LNCaP clone FGC (cell line): Measurements from ENCODE around the gene LTB.

Experiments used
- DNase-seq: peaks from one replicate; pipeline ENCODE4 v3.0.0-alpha.2; 2011; ENCODE audit warnings: low read depth
- H3K4me3 ChIP-seq: 2 replicates; pipeline ENCODE4 v1.5.1; 2011; ENCODE audit warnings: mild to moderate bottlenecking, low read depth, low read length, control low read depth
- TF ChIP-seq, protein P1 (sequence below): IDR thresholded peaks from 2 replicates; pipeline ENCODE4 v1.5.1; 2012; ENCODE audit warnings: mild to moderate bottlenecking; ENCODE audit not compliant: control insufficient read depth, insufficient read depth; ENCODE audit errors: extremely low read depth

The LTB gene

DNA sequence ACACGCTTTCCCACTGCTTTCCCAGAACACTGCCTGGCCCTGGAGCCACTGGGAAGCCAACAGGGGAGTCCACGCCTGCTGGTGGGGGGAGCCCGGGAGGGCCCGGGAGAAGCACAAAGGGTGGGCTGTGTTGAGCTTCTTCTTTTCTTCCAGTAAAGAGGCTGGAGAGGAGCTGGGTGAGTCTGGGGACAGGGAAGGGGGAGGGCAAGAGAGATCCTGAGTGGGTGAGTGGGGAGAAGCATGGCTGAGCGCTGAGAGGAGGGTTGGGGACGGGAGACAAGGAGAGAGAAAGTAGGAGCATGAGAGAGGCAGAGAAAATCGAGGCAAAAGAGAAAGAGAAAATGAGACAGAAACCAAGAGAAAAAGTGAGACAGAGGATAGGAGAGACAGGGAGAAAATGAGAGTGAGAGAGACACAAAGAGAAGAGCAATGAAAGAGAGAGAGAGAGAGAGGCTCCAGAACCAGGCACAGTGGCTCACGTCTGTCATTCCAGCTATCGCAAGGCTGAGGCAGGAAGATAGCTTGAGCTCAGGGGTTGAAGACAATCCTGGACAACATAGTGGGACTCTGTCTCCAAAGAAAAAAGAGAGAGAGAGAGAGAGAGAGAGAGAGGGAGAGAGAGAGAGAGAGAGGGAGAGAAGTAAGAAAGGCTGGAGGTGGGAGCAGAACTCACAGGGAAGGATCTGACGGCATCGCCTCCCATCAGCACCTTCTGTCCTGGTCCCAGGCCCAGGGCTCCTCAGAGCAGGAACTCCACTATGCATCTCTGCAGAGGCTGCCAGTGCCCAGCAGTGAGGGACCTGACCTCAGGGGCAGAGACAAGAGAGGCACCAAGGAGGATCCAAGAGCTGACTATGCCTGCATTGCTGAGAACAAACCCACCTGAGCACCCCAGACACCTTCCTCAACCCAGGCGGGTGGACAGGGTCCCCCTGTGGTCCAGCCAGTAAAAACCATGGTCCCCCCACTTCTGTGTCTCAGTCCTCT lies 5.9 kb upstream of the LTB start:
- TF ChIP-seq, protein P1, sequence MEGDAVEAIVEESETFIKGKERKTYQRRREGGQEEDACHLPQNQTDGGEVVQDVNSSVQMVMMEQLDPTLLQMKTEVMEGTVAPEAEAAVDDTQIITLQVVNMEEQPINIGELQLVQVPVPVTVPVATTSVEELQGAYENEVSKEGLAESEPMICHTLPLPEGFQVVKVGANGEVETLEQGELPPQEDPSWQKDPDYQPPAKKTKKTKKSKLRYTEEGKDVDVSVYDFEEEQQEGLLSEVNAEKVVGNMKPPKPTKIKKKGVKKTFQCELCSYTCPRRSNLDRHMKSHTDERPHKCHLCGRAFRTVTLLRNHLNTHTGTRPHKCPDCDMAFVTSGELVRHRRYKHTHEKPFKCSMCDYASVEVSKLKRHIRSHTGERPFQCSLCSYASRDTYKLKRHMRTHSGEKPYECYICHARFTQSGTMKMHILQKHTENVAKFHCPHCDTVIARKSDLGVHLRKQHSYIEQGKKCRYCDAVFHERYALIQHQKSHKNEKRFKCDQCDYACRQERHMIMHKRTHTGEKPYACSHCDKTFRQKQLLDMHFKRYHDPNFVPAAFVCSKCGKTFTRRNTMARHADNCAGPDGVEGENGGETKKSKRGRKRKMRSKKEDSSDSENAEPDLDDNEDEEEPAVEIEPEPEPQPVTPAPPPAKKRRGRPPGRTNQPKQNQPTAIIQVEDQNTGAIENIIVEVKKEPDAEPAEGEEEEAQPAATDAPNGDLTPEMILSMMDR, result no peak
- no peak overlapping the region for H3K4me3 ChIP-seq
- DNase-seq, result no peak

DNA sequence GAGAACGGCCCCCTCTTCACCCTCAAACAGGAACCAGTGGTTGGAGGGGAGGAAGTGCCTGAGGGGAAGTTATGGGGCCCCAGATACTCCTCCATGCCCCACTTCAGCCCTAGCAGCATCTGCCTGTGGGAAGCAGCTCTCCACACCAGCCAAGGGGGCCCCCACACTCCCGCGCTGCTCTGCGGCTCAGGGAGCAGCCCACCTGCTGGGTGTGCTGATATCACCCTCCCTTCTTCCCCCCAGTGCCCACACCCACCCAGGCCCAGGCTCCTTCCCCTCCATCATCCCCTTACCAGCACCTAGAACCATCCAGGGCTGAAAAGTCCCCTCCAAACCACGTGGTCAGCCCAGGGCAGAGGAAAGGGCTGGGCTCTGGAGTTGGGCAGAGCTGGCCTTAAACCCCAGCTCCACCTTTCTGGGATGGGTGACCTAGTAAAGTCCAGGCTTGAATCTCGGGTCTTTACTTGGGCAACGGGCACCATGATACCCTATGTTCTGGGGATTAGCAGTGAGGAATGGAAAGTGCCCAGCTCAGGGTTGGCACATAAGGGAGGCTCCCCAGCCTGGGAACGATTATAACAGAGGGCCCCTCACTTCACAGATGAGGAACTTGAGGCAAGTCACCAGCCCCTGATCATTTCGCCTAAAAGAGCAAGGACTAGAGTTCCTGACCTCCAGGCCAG lies 4.5 kb upstream of the LTB start:
- no peak overlapping the region for H3K4me3 ChIP-seq
- DNase-seq, result no peak
- TF ChIP-seq, protein P1, result no peak

DNA sequence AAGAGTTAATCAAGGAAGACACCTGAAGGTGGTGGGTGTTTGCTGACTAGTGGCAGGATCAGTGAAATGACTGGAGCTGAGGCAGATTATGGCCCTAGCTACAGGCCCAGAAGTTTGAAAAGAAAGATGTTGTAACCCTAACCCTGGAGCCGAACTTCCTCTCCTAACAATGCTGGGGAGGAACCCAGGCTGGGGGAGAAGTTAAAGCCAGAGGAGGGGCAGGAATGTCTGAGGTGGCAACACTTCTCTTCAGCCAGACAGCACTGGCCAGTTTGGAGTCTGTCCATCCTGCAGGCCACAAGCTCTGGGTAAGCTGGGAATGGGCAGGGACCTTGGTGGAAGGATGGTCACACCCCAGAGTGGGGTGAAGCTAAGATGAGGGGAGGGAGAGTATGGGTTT lies 3.8 kb upstream of the LTB start, which contains the start of gene LST1:
TSS of gene LST1 (plus strand) at position 270 of the 400 bp plus-strand sequence. CDS start 1,023 bp downstream, outside the sequence.
- no peak for DNase-seq
- H3K4me3 ChIP-seq, result no peak within 1 kb of the TSS
- TF ChIP-seq, protein P1, result no peak

DNA sequence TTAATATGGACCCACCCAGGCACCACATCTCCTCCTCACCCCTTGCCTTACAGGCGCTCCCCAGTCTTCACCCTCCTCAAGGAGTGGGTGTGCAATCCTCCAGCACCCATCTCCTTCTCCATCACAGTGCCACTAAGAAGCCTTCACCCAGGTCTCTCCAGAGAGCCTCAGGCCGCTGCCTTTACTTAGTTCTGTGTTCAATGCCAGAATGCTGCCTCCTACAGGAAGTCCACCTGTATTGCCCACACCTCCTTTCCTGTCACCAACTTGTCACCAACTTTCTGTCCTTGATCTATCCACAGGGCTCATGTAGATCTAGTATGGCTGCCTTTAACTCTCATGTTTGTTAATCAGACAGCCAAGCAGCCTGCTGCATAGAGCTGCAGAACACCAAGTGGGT lies 3.3 kb upstream of the LTB start:
- TF ChIP-seq, protein P1, result 0 out of 2 replicates have a peak, but pooled peaks have one; percentile 16
- DNase-seq, result no peak
- no peak overlapping the region for H3K4me3 ChIP-seq

GRCh38 chr6:31581434-31582229 lies 592 bp downstream of the LTB start:
- TF ChIP-seq, protein P1, result no peak
- DNase-seq, result no peak

DNA sequence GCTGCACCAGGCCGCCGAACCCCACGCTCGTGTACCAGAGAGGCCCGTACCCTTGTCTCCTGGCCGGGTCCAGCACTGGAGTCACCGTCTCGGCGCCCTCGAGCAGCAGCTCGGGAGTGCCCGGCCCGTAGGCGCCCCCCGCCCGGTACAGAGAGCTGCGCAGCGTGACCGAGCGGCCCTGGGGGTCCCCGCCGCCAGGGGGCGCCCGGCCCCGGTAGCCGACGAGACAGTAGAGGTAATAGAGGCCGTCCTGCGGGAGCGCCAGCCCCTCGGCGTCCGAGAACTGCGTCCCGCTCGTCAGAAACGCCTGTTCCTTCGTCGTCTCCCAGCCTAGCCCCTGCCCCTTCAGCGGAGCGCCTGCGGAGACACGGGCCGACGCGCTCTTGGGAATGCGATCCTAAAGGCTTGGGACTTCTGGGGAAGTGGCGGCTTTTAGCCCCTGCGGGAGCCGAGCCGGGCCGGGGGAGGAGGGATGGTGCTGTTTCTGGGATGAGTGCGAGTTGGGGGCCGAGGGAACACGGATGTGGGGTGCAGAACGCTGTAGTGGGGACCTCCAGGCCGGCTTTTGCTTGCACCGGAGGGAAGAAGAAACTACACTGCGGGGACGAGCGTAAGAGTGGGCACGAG lies 1.3 kb downstream of the LTB start:
- no peak for DNase-seq
- H3K4me3 ChIP-seq, result peak overlapping the region; percentile 53
- TF ChIP-seq, protein P1, result peak; percentile 87

More at GRCh38 chr6:31581434-31582229, 592 bp downstream of the LTB start:
- peak overlapping the region; percentile 53 for H3K4me3 ChIP-seq
